ENCODE measurements around the gene OR2W1.
A peak's percentile ranks its signal among the peaks of the same experiment; 100 is the strongest.

Gene OR2W1

DNA sequence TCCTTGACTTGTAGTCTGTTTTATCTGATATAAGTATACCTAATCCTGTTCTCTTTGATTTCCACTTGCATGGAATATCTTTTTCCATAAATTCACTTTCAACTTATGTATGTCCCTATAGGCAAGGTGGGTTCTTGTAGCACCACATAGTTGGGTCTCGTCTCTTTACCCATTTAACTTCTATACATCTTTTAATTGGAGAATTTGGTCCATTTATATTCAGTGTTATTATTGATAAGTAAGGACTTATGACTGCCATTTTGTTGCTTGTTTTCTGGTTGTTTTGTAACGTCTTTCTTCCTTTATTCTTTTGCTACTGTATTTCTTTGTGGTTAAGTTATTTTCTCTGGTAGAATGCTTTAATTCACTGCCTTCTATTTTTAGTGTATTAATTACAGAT is 25.3 kb downstream of the OR2W1 start:
- Histone ChIP-seq H3K4me1 (ENCODE audit: low read depth, poor library complexity, severe bottlenecking) (no peaks in the 10 kb centered on the region), H4K20me1 (ENCODE audit: insufficient read depth) (no peaks in the 10 kb centered on the region), H3K4me2 (no peak overlapping the region), H3K27me3 (ENCODE audit: insufficient read depth, low read depth) (no peaks in the 10 kb centered on the region), H3K9ac (no peak overlapping the region), H3K4me3 (IDR thresholded peaks at IDR 0.05; ENCODE audit: insufficient read depth, low read depth, low read length) (no peak overlapping the region), H3K79me2 (ENCODE audit: insufficient read depth, low read depth) (no peaks in the 10 kb centered on the region), H2AFZ (ENCODE audit: low read depth) (no peak overlapping the region), H3K36me3 (ENCODE audit: insufficient read depth) (no peaks in the 10 kb centered on the region), H3K27ac (no peak overlapping the region)
- TF ChIP-seq, protein P1, sequence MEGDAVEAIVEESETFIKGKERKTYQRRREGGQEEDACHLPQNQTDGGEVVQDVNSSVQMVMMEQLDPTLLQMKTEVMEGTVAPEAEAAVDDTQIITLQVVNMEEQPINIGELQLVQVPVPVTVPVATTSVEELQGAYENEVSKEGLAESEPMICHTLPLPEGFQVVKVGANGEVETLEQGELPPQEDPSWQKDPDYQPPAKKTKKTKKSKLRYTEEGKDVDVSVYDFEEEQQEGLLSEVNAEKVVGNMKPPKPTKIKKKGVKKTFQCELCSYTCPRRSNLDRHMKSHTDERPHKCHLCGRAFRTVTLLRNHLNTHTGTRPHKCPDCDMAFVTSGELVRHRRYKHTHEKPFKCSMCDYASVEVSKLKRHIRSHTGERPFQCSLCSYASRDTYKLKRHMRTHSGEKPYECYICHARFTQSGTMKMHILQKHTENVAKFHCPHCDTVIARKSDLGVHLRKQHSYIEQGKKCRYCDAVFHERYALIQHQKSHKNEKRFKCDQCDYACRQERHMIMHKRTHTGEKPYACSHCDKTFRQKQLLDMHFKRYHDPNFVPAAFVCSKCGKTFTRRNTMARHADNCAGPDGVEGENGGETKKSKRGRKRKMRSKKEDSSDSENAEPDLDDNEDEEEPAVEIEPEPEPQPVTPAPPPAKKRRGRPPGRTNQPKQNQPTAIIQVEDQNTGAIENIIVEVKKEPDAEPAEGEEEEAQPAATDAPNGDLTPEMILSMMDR (conservative IDR thresholded peaks at IDR 0.05; ENCODE audit: low read depth, low read length) = no peak

DNA sequence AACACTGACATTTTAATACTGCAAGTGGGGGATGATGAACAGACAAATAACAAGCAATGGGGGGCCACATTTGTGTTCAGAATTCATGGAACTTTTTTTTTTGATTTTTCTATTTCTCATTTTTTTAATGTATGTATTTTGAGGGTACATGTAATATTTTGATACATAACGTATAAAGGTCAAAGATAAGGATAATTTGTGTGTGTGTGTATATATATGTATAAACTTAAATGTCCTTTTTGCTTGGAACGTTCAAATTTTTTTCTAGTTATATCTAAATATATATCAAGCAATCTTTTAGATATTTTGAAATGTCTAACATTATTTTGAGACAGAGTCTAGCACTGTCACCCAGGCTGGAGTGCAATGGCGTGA is 27.6 kb downstream of the OR2W1 start:
- Histone ChIP-seq H3K79me2 (ENCODE audit: insufficient read depth, low read depth) (no peaks in the 10 kb centered on the region), H3K27ac (no peak overlapping the region), H3K9ac (no peak overlapping the region), H3K4me2 (peak overlapping the region; percentile 61; the same call in 1 of the 2 replicates), H3K4me3 (IDR thresholded peaks at IDR 0.05; ENCODE audit: insufficient read depth, low read depth, low read length) (no peak overlapping the region), H4K20me1 (ENCODE audit: insufficient read depth) (no peaks in the 10 kb centered on the region), H3K36me3 (ENCODE audit: insufficient read depth) (no peaks in the 10 kb centered on the region), H3K4me1 (ENCODE audit: low read depth, poor library complexity, severe bottlenecking) (no peaks in the 10 kb centered on the region), H2AFZ (ENCODE audit: low read depth) (peak overlapping the region; percentile 99; the same call in 1 of the 2 replicates), H3K27me3 (ENCODE audit: insufficient read depth, low read depth) (no peaks in the 10 kb centered on the region)
- TF ChIP-seq, protein P1 (conservative IDR thresholded peaks at IDR 0.05; ENCODE audit: low read depth, low read length) = peak; percentile 34

DNA sequence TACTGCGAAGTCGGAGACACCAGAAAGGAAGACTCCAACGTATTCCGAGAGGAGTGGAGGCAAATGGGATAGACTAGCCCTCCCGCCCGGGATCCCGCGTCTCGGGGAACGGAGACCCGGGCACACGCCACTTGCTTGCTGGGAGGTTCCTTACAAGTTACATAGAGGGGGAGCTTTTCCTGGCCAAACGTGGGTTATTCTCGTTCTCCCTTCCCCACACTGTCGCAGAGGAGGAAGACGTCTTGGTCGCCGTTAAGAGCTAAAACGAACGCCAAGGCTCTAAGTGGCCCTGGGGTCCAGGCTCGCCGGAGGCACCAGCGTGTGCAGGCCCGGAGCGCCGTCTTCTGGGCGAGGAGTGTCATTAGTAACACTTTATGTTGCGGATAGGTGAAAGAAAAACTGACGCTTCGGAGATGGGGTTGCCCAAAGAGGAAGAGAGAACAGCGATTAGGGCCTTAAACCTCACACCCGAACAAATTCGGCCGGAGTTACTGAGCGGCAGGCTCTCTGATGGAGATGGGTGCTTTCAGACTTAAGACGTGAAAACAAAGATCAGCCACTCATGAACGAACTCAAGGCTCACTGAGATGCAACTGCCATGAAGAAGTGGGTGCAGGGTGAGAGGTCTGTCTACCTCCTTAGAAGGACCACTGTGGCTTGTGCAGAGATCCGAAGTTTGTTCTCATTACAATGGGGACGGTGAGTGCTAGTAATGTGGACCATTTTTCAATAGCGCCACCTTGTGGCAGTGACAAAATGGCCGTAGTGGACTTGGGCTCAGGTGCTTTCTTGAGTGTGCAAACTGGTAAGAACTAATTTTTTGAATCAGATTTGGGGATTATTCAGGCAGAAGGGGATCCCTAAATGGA is 28.2 kb downstream of the OR2W1 start:
- Histone ChIP-seq H3K4me2 (peak overlapping the region; percentile 61), H2AFZ (ENCODE audit: low read depth) (peak overlapping the region; percentile 99), H3K79me2 (ENCODE audit: insufficient read depth, low read depth) (no peaks in the 10 kb centered on the region), H3K27me3 (ENCODE audit: insufficient read depth, low read depth) (no peaks in the 10 kb centered on the region), H3K4me3 (IDR thresholded peaks at IDR 0.05; ENCODE audit: insufficient read depth, low read depth, low read length) (peak overlapping the region; percentile 47), H4K20me1 (ENCODE audit: insufficient read depth) (no peaks in the 10 kb centered on the region), H3K36me3 (ENCODE audit: insufficient read depth) (no peaks in the 10 kb centered on the region), H3K9ac (peak overlapping the region; percentile 33; the same call in 1 of the 2 replicates), H3K4me1 (ENCODE audit: low read depth, poor library complexity, severe bottlenecking) (no peaks in the 10 kb centered on the region), H3K27ac (peak overlapping the region; percentile 51)
- TF ChIP-seq, protein P1 (conservative IDR thresholded peaks at IDR 0.05; ENCODE audit: low read depth, low read length) = peak; percentile 97

DNA sequence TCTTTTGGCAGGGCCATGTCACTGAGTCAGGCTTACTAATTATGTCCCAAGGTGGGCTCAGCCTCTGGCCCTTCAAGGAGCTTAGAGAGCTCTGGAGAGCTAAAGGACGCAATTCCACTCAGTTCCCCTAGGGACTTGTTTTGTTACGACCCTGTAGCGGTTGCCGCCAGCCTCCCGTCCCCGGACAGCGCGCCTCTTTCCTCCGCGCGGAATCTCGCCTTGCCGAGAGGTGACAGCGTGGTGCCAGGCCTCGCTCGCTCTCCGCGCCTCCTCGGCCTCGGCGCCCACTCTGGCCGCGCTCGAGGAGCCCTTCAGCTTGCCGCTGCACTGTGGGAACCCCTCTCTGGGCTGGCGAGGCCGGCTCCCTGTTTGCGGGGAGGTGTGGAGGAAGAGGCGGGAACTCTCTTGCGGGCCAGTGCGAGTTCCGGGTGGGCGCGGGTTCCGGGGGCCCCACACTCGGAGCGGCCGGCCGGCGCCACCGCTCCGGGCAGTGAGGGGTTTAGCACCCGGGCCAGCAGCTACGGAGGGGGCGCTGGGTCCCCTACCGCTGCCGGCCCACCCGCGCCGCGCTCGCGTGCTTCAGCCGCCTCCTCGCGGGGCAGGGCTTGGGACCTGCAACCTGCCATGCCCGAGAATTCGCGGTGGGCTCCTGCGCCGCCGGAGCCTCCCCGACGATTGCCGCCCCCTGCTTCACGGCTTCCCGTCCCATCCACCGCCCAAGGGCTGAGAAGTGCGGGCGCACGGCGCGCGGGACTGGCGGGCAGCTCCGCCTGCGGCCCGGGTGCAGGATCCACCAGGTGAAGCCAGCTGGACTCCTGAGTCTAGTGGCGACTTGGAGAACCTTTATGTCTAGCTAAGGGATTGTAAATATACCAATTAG is 30.0 kb downstream of the OR2W1 start:
- no peaks in the 10 kb centered on the region for H3K36me3 ChIP-seq (ENCODE audit: insufficient read depth)
- H3K79me2 ChIP-seq (ENCODE audit: insufficient read depth, low read depth) = no peaks in the 10 kb centered on the region
- TF ChIP-seq, protein P1 (conservative IDR thresholded peaks at IDR 0.05; ENCODE audit: low read depth, low read length) = no peak
- H3K4me1 ChIP-seq (ENCODE audit: low read depth, poor library complexity, severe bottlenecking) = no peaks in the 10 kb centered on the region
- H3K9ac ChIP-seq = no peak overlapping the region
- peak overlapping the region; percentile 99; the same call in 1 of the 2 replicates for H2AFZ ChIP-seq (ENCODE audit: low read depth)
- H3K4me3 ChIP-seq (IDR thresholded peaks at IDR 0.05; ENCODE audit: insufficient read depth, low read depth, low read length) = no peak overlapping the region
- H4K20me1 ChIP-seq (ENCODE audit: insufficient read depth) = no peaks in the 10 kb centered on the region
- no peak overlapping the region; the same call in 1 of the 2 replicates for H3K27ac ChIP-seq
- H3K4me2 ChIP-seq = no peak overlapping the region
- H3K27me3 ChIP-seq (ENCODE audit: insufficient read depth, low read depth) = no peaks in the 10 kb centered on the region

Measured in KMS-11 (cell line).